ENCODE measurements around the gene NEBL. TPM values are rescaled to one million over a fixed set of nuclear protein-coding genes. Genes with fewer than 3 reads are reported as not detected.

Gene NEBL
- total RNA-seq, 1 experiment from 2014 or later: 0.11 TPM

GRCh38 chr10:20858292-20859124, 38.6 kb downstream of the NEBL start:
- peak; percentile 17 for DNase-seq (ENCODE audit: low read depth)

GRCh38 chr10:20856484-20856883, 40.6 kb downstream of the NEBL start:
- DNase-seq (ENCODE audit: low read depth): no peak

GRCh38 chr10:20855398-20856038, 41.6 kb downstream of the NEBL start:
- peak; percentile 29 for DNase-seq (ENCODE audit: low read depth)

- no peak for DNase-seq (ENCODE audit: low read depth)
Observed at GRCh38 chr10:20853276-20853675, 43.8 kb downstream of the NEBL start.

- DNase-seq (ENCODE audit: low read depth): no peak
Observed at GRCh38 chr10:20852303-20852702, 44.8 kb downstream of the NEBL start.

GRCh38 chr10:20847512-20847911, 49.6 kb downstream of the NEBL start:
- DNase-seq (ENCODE audit: low read depth): no peak

- no peak for DNase-seq (ENCODE audit: low read depth)
Observed at GRCh38 chr10:20846263-20846662, 50.8 kb downstream of the NEBL start.

GRCh38 chr10:20841419-20841818, 55.7 kb downstream of the NEBL start:
- DNase-seq (ENCODE audit: low read depth): no peak

- no peak for DNase-seq (ENCODE audit: low read depth)
Observed at GRCh38 chr10:20839910-20840309, 57.2 kb downstream of the NEBL start.

GRCh38 chr10:20839141-20839540, 58.0 kb downstream of the NEBL start:
- peak; percentile 39 for DNase-seq (ENCODE audit: low read depth)

- DNase-seq (ENCODE audit: low read depth): no peak
Observed at GRCh38 chr10:20836401-20836800, 60.7 kb downstream of the NEBL start.

- DNase-seq (ENCODE audit: low read depth): no peak
Observed at GRCh38 chr10:20835335-20835734, 61.8 kb downstream of the NEBL start.

GRCh38 chr10:20834825-20835224, 62.3 kb downstream of the NEBL start:
- no peak for DNase-seq (ENCODE audit: low read depth)

- no peak for DNase-seq (ENCODE audit: low read depth)
Observed at GRCh38 chr10:20822825-20823224, 74.3 kb downstream of the NEBL start.

- DNase-seq (ENCODE audit: low read depth): no peak
Observed at GRCh38 chr10:20817646-20818045, 79.5 kb downstream of the NEBL start.

- DNase-seq (ENCODE audit: low read depth): no peak
Observed at GRCh38 chr10:20817116-20817515, 80.0 kb downstream of the NEBL start.

GRCh38 chr10:20814116-20814515, 83.0 kb downstream of the NEBL start:
- DNase-seq (ENCODE audit: low read depth): no peak

- no peak for DNase-seq (ENCODE audit: low read depth)
Observed at GRCh38 chr10:20811131-20811530, 86.0 kb downstream of the NEBL start.

GRCh38 chr10:20809631-20810030, 87.5 kb downstream of the NEBL start:
- no peak for DNase-seq (ENCODE audit: low read depth)

- DNase-seq (ENCODE audit: low read depth): no peak
Observed at GRCh38 chr10:20806487-20806886, 90.6 kb downstream of the NEBL start.

GRCh38 chr10:20797290-20797689, 99.8 kb downstream of the NEBL start:
- DNase-seq (ENCODE audit: low read depth): no peak

- DNase-seq (ENCODE audit: low read depth): no peak
Observed at GRCh38 chr10:20795391-20795790, 101.7 kb downstream of the NEBL start.

GRCh38 chr10:20785174-20785573, 111.9 kb downstream of the NEBL start:
- DNase-seq (ENCODE audit: low read depth): no peak

All from LHCN-M2 (cell line).